ENCODE measurements around the gene GPN2. TPM values are rescaled to one million over a fixed set of nuclear protein-coding genes. Genes with fewer than 3 reads are reported as not detected.
"Not testable (repeated sequence)": the region's sequence is repeated elsewhere in the genome, so short reads cannot be mapped to it uniquely, and the experiment has no call there.

GPN2 gene
- polyA plus RNA-seq, 4 donors: 20.1 to 34.5 (median 30.1) TPM

- no peak for DNase-seq (ENCODE audit: low read depth in 4 of 4, low spot score in 3 of 4)
Observed at GRCh38 chr1:26907071-26907917, 17.2 kb upstream of the GPN2 start.

- DNase-seq (ENCODE audit: low read depth in 4 of 4, low spot score in 3 of 4): no peak
Observed at GRCh38 chr1:26900815-26901511, 10.9 kb upstream of the GPN2 start.

- DNase-seq (ENCODE audit: low read depth in 4 of 4, low spot score in 3 of 4): peak; percentile 81 to 91 (median 85)
Observed at GRCh38 chr1:26900001-26900814, 10.1 kb upstream of the GPN2 start, which contains the start of gene GPATCH3. GPATCH3 (minus strand) TSS chr1:26900467; CDS start chr1:26900442, 25 bp downstream.

- DNase-seq (ENCODE audit: low read depth in 4 of 4, low spot score in 3 of 4): no peak
Observed at GRCh38 chr1:26897351-26897750, 7.3 kb upstream of the GPN2 start.

GRCh38 chr1:26894263-26894662 lies 4.2 kb upstream of the GPN2 start:
- no peak for DNase-seq (ENCODE audit: low read depth in 4 of 4, low spot score in 3 of 4)

GRCh38 chr1:26890467-26890796 lies 349 bp upstream of the GPN2 start:
- no peak for DNase-seq (ENCODE audit: low read depth in 4 of 4, low spot score in 3 of 4)

GRCh38 chr1:26888231-26888630 lies 1.9 kb downstream of the GPN2 start:
- no peak for DNase-seq (ENCODE audit: low read depth in 4 of 4, low spot score in 3 of 4)

- no peak for DNase-seq (ENCODE audit: low read depth in 4 of 4, low spot score in 3 of 4)
Observed at GRCh38 chr1:26887125-26887524, 3.0 kb downstream of the GPN2 start.

GRCh38 chr1:26882696-26883463 lies 7.2 kb downstream of the GPN2 start:
- DNase-seq (ENCODE audit: low read depth in 4 of 4, low spot score in 3 of 4): no peak

- not testable (repeated sequence) for DNase-seq (ENCODE audit: low read depth in 4 of 4, low spot score in 3 of 4)
Observed at GRCh38 chr1:26881611-26882010, 8.5 kb downstream of the GPN2 start.

GRCh38 chr1:26879793-26880192 lies 10.3 kb downstream of the GPN2 start:
- DNase-seq (ENCODE audit: low read depth in 4 of 4, low spot score in 3 of 4): no peak

GRCh38 chr1:26877326-26877725 lies 12.8 kb downstream of the GPN2 start:
- no peak for DNase-seq (ENCODE audit: low read depth in 4 of 4, low spot score in 3 of 4)

GRCh38 chr1:26874896-26875295 lies 15.2 kb downstream of the GPN2 start:
- DNase-seq (ENCODE audit: low read depth in 4 of 4, low spot score in 3 of 4): no peak

- DNase-seq (ENCODE audit: low read depth in 4 of 4, low spot score in 3 of 4): not testable (repeated sequence)
Observed at GRCh38 chr1:26873097-26873496, 17.0 kb downstream of the GPN2 start.

GRCh38 chr1:26864610-26865480 lies 25.2 kb downstream of the GPN2 start:
- peak; percentile 93 to 94 (median 93) for DNase-seq (ENCODE audit: low read depth in 4 of 4, low spot score in 3 of 4)

- DNase-seq (ENCODE audit: low read depth in 4 of 4, low spot score in 3 of 4): no peak
Observed at GRCh38 chr1:26863685-26864077, 26.4 kb downstream of the GPN2 start.

- no peak for DNase-seq (ENCODE audit: low read depth in 4 of 4, low spot score in 3 of 4)
Observed at GRCh38 chr1:26862781-26863684, 27.1 kb downstream of the GPN2 start, which contains the start of gene SFN. SFN (plus strand) TSS chr1:26863149; CDS start chr1:26863213, 64 bp downstream.

GRCh38 chr1:26861889-26862378 lies 28.1 kb downstream of the GPN2 start:
- no peak for DNase-seq (ENCODE audit: low read depth in 4 of 4, low spot score in 3 of 4)
